SJCRH30 (cell line): ENCODE measurements around the gene ULBP3. TPM values are rescaled to one million over a fixed set of nuclear protein-coding genes. Genes with fewer than 3 reads are reported as not detected.

Experiments used
- DNase-seq, 2 experiments: peaks; one replicate each; pipeline ENCODE4 v3.0.0-alpha.2; 2015 to 2020
- H3K27ac ChIP-seq: fragments of 250-450 bp; sonication (Bioruptor Pico); 2 replicates; pipeline ENCODE4 v1.5.1; 2020; ENCODE audit warnings: mild to moderate bottlenecking, moderate library complexity
- H3K27me3 ChIP-seq: fragments of 250-450 bp; sonication (Bioruptor Pico); 2 replicates; pipeline ENCODE4 v1.5.1; 2020; ENCODE audit warnings: mild to moderate bottlenecking, moderate library complexity
- H3K36me3 ChIP-seq: fragments of 250-450 bp; sonication (Bioruptor Pico); 2 replicates; pipeline ENCODE4 v1.5.1; 2020; ENCODE audit warnings: mild to moderate bottlenecking, moderate library complexity
- H3K4me1 ChIP-seq: fragments of 250-450 bp; sonication (Bioruptor Pico); 2 replicates; pipeline ENCODE4 v1.5.1; 2020; ENCODE audit warnings: mild to moderate bottlenecking, moderate library complexity
- H3K4me3 ChIP-seq: fragments of 250-450 bp; sonication (Bioruptor Pico); 2 replicates; pipeline ENCODE4 v1.5.1; 2020; ENCODE audit warnings: mild to moderate bottlenecking, moderate library complexity
- H3K9me3 ChIP-seq: fragments of 250-450 bp; sonication (Bioruptor Pico); replicated peaks from 2 replicates; pipeline ENCODE4 v1.5.1; 2020; ENCODE audit warnings: mild to moderate bottlenecking, moderate library complexity
- total RNA-seq: library from RNA; depleted of rRNA; stranded (reverse); fragments of >200 nt; shearing (Covaris generic); gene quantifications from 2 replicates; pipeline ENCODE4 v1.2.3, GENCODE V29; 2014

Gene ULBP3
- total RNA-seq, 1 experiment from 2014 or later = 9.8 TPM

GRCh38 chr6:150043501-150044412, 25.2 kb downstream of the ULBP3 start:
- H3K4me1 ChIP-seq = 0 out of 2 replicates have a peak, but pooled peaks cover 4% of the 10 kb centered on the region
- H3K36me3 ChIP-seq = no peaks in the 10 kb centered on the region
- no peaks in the 10 kb centered on the region for H3K9me3 ChIP-seq
- DNase-seq = no peak
- peaks cover 13% of the 10 kb centered on the region for H3K27me3 ChIP-seq
- H3K4me3 ChIP-seq = no peak overlapping the region
- no peak overlapping the region for H3K27ac ChIP-seq

GRCh38 chr6:150043096-150043495, 25.8 kb downstream of the ULBP3 start:
- H3K27ac ChIP-seq = no peak overlapping the region
- H3K36me3 ChIP-seq = no peaks in the 10 kb centered on the region
- H3K27me3 ChIP-seq = peaks cover 14% of the 10 kb centered on the region
- H3K4me1 ChIP-seq = 0 out of 2 replicates have a peak, but pooled peaks cover 3% of the 10 kb centered on the region
- H3K4me3 ChIP-seq = no peak overlapping the region
- H3K9me3 ChIP-seq = no peaks in the 10 kb centered on the region
- no peak for DNase-seq

- no peak overlapping the region for H3K27ac ChIP-seq
- H3K36me3 ChIP-seq = no peaks in the 10 kb centered on the region
- H3K27me3 ChIP-seq = peaks cover 24% of the 10 kb centered on the region
- no peaks in the 10 kb centered on the region for H3K4me1 ChIP-seq
- DNase-seq = no peak
- no peak overlapping the region for H3K4me3 ChIP-seq
- no peaks in the 10 kb centered on the region for H3K9me3 ChIP-seq
Measured at GRCh38 chr6:150038202-150039062, 30.5 kb downstream of the ULBP3 start.

GRCh38 chr6:150037526-150038201, 31.3 kb downstream of the ULBP3 start:
- Histone ChIP-seq H3K4me1 (no peaks in the 10 kb centered on the region), H3K36me3 (no peaks in the 10 kb centered on the region), H3K27me3 (peaks cover 30% of the 10 kb centered on the region), H3K9me3 (no peaks in the 10 kb centered on the region; the same call in 1 of the 2 replicates), H3K4me3 (no peak overlapping the region), H3K27ac (no peak overlapping the region)
- no peak for DNase-seq

GRCh38 chr6:150036081-150036480, 32.8 kb downstream of the ULBP3 start:
- no peak overlapping the region for H3K27ac ChIP-seq
- DNase-seq = no peak
- peaks cover 34% of the 10 kb centered on the region for H3K27me3 ChIP-seq
- H3K9me3 ChIP-seq = no peaks in the 10 kb centered on the region; the same call in 1 of the 2 replicates
- H3K4me3 ChIP-seq = no peak overlapping the region
- H3K4me1 ChIP-seq = no peaks in the 10 kb centered on the region
- H3K36me3 ChIP-seq = no peaks in the 10 kb centered on the region

- H3K27ac ChIP-seq = no peak overlapping the region
- peaks cover 27% of the 10 kb centered on the region for H3K27me3 ChIP-seq
- H3K4me3 ChIP-seq = no peak overlapping the region
- H3K9me3 ChIP-seq = no peaks in the 10 kb centered on the region; the same call in 1 of the 2 replicates
- H3K36me3 ChIP-seq = no peaks in the 10 kb centered on the region
- no peaks in the 10 kb centered on the region for H3K4me1 ChIP-seq
- DNase-seq = no peak
Measured at GRCh38 chr6:150033207-150033771, 35.6 kb downstream of the ULBP3 start.

- Histone ChIP-seq H3K36me3 (no peaks in the 10 kb centered on the region), H3K4me1 (no peaks in the 10 kb centered on the region), H3K9me3 (no peaks in the 10 kb centered on the region; the same call in 1 of the 2 replicates), H3K4me3 (no peak overlapping the region), H3K27ac (no peak overlapping the region), H3K27me3 (peaks cover 33% of the 10 kb centered on the region)
- DNase-seq = no peak
Measured at GRCh38 chr6:150032598-150032997, 36.3 kb downstream of the ULBP3 start.

- Histone ChIP-seq H3K4me3 (no peak overlapping the region), H3K36me3 (no peaks in the 10 kb centered on the region), H3K9me3 (no peaks in the 10 kb centered on the region; the same call in 1 of the 2 replicates), H3K27me3 (peaks cover 41% of the 10 kb centered on the region), H3K4me1 (no peaks in the 10 kb centered on the region), H3K27ac (no peak overlapping the region)
- DNase-seq = no peak
Measured at GRCh38 chr6:150030611-150031010, 38.3 kb downstream of the ULBP3 start.

- Histone ChIP-seq H3K27me3 (peaks cover 46% of the 10 kb centered on the region), H3K4me1 (no peaks in the 10 kb centered on the region), H3K27ac (no peak overlapping the region), H3K4me3 (no peak overlapping the region), H3K9me3 (no peaks in the 10 kb centered on the region; the same call in 1 of the 2 replicates), H3K36me3 (no peaks in the 10 kb centered on the region)
- no peak for DNase-seq
Measured at GRCh38 chr6:150029749-150030148, 39.2 kb downstream of the ULBP3 start.

- DNase-seq = no peak
- H3K9me3 ChIP-seq = no peaks in the 10 kb centered on the region; the same call in 1 of the 2 replicates
- no peaks in the 10 kb centered on the region for H3K4me1 ChIP-seq
- peaks cover 43% of the 10 kb centered on the region for H3K27me3 ChIP-seq
- H3K27ac ChIP-seq = no peak overlapping the region
- no peak overlapping the region for H3K4me3 ChIP-seq
- no peaks in the 10 kb centered on the region for H3K36me3 ChIP-seq
Measured at GRCh38 chr6:150029276-150029675, 39.6 kb downstream of the ULBP3 start.

- Histone ChIP-seq H3K4me3 (no peak overlapping the region), H3K4me1 (no peaks in the 10 kb centered on the region), H3K27ac (no peak overlapping the region), H3K36me3 (no peaks in the 10 kb centered on the region), H3K27me3 (peaks cover 40% of the 10 kb centered on the region), H3K9me3 (no peaks in the 10 kb centered on the region; the same call in 1 of the 2 replicates)
- DNase-seq = no peak
Measured at GRCh38 chr6:150028799-150029198, 40.1 kb downstream of the ULBP3 start.

- Histone ChIP-seq H3K27me3 (peaks cover 35% of the 10 kb centered on the region), H3K4me1 (no peaks in the 10 kb centered on the region), H3K9me3 (no peaks in the 10 kb centered on the region; the same call in 1 of the 2 replicates), H3K4me3 (no peak overlapping the region), H3K36me3 (no peaks in the 10 kb centered on the region), H3K27ac (no peak overlapping the region)
- no peak for DNase-seq
Measured at GRCh38 chr6:150027806-150028565, 40.9 kb downstream of the ULBP3 start.

GRCh38 chr6:150026976-150027805, 41.7 kb downstream of the ULBP3 start:
- peaks cover 29% of the 10 kb centered on the region; the same call in 1 of the 2 replicates for H3K27me3 ChIP-seq
- DNase-seq = no peak

More at GRCh38 chr6:150026976-150027805, 41.7 kb downstream of the ULBP3 start:
- Histone ChIP-seq H3K4me1 (no peaks in the 10 kb centered on the region), H3K4me3 (no peak overlapping the region), H3K9me3 (no peaks in the 10 kb centered on the region), H3K27ac (no peak overlapping the region), H3K36me3 (no peaks in the 10 kb centered on the region)
